Fibroblast of pulmonary artery (primary cell): ENCODE measurements around the gene KPNA4.

ENCODE experiments used
- DNase-seq: peaks from one replicate; pipeline ENCODE4 v3.0.0-alpha.2; 2010; ENCODE audit warnings: low read depth
- H3K4me3 ChIP-seq: replicated peaks from 2 replicates; pipeline ENCODE4 v1.5.1; 2011; ENCODE audit warnings: low read depth, mild to moderate bottlenecking, control low read depth, low read length, moderate library complexity
- CTCF ChIP-seq: IDR thresholded peaks from 2 replicates; pipeline ENCODE4 v1.5.1; 2011; ENCODE audit warnings: mild to moderate bottlenecking, control low read depth, low read length, inconsistent platforms; ENCODE audit errors: missing control alignments

KPNA4 gene

DNA sequence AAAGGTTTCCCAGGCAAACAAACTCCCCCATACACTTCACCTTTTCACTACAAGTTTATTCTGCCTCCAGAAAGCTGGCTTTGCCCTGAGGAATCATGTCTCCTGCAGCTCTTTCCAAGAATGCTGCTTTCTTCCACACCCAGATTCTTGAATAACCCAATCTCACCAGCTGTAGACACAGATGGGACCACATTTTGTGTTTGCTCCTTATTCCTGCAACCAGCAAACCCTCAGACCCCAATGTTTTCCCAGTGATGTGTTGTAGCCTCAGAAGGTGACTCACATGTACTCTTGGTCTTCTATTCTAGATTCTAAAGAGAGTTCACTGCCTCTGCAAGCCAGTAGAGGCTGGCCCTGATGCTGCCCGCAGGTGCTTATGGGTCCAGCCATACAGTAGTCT is 92.2 kb downstream of the KPNA4 start:
- H3K4me3 ChIP-seq: no peak overlapping the region
- peak; percentile 46 for DNase-seq
- TF ChIP-seq CTCF: no peak

DNA sequence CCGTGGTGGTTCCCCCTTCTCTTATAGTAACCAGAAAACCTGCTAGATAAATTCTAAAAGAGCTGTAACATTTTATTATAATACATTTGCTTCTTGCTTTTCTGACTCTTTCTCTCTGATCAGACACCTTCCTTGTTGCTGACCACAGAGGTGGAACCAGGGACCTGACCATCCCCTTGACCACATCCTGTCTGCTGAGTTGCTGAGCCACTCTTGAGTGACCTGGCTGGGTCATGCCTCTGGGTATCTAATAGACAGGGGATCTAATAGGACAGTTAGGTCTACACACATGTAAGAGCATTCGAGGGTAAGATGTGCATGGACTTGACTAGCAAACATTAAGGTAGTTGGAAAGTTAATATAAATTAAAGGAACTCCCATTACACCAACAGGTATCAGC is 93.0 kb downstream of the KPNA4 start:
- H3K4me3 ChIP-seq: no peak overlapping the region
- no peak for TF ChIP-seq CTCF

DNA sequence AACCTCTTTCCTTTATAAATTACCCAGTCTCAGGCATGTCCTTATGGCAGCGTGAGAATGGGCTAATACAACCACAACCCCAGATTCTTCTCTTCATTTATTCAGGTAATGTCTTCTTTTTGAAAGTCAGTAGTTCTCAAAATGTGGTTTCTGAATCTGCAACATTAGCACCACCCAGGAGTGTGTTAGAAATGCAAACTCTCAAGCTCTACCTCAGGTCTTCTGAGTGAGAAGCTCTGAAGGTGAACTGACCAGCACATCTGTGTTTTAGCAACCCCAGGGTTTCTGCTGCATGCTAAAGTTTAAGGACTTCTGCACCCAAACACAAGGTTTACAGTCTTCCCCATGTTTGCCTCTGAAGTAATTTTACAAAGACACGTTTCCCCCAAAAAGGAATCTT is 93.5 kb downstream of the KPNA4 start:
- DNase-seq: no peak
- TF ChIP-seq CTCF: no peak

More for the DNA sequence above, 93.0 kb downstream of the KPNA4 start:
- DNase-seq: no peak

DNA sequence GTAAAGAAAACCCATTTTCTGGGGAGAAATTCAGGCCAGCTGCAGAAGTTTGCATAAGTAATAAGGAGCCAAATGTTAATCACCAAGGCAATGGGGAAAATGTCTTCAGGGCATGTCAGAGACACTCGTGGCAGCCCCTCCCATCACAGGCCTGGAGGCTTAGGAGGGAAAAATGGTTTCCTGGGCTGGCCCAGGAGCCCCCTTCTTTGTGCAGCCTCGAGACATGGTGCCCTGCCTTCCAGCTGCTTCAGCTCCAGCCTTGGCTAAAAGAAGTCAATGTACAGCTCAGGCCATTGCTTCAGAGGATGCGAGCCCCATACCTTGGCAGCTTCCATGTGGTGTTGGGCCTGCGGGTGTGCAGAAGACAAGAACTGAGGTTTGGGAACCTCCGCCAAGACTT is 95.2 kb downstream of the KPNA4 start:
- no peak for DNase-seq
- TF ChIP-seq CTCF: no peak
- H3K4me3 ChIP-seq: no peak overlapping the region

More for the DNA sequence above, 93.5 kb downstream of the KPNA4 start:
- H3K4me3 ChIP-seq: no peak overlapping the region

- no peak overlapping the region for H3K4me3 ChIP-seq
- no peak for DNase-seq
- TF ChIP-seq CTCF: no peak
Observed at GRCh38 chr3:160464971-160465370, 100.4 kb downstream of the KPNA4 start.

DNA sequence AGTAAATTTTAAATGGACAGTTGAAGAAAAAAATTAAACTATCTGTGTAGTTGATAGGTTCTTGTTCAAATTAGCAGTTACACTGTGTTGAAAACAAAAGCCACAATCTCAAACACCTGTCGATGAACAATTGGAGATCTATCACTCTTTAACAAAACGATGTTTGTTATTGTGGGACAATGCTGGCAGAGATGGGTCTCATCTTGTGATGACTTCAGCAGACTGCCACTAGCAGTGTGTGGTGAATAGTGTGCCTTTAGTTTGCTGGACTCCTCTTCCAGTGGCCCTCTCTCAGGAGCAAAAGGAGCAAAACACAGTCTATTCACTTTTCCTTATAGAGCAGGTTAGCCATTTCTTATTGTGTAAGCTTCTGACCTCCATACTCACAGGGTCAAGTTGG is 101.0 kb downstream of the KPNA4 start:
- H3K4me3 ChIP-seq: no peak overlapping the region
- DNase-seq: no peak
- TF ChIP-seq CTCF: no peak

- no peak for DNase-seq
- no peak for TF ChIP-seq CTCF
- H3K4me3 ChIP-seq: no peak overlapping the region
Observed at GRCh38 chr3:160460033-160460432, 105.3 kb downstream of the KPNA4 start.
